Thyroid gland (tissue), 4 donors: ENCODE data around the gene DNAJB14. TPM values are rescaled to one million over a fixed set of nuclear protein-coding genes. Genes with fewer than 3 reads are reported as not detected.
"Not testable (repeated sequence)": the region's sequence is repeated elsewhere in the genome, so short reads cannot be mapped to it uniquely, and the experiment has no call there.

ENCODE experiments used
- DNase-seq, 2 donors: peaks; one replicate each; pipeline ENCODE4 v3.0.0-alpha.2; 2019
- H3K27ac ChIP-seq, 3 donors: fragments of 200-600 bp; sonication (generic); 1 replicate in 2 of 3; 2 replicates in 1 of 3; pipeline ENCODE4 v1.5.1; 2016 to 2019; ENCODE audit warnings: mild to moderate bottlenecking in 1 of 3, moderate library complexity in 1 of 3
- H3K27me3 ChIP-seq: fragments of 200-600 bp; sonication (generic); one replicate; pipeline ENCODE4 v1.5.1; 2019
- H3K36me3 ChIP-seq, 2 donors: fragments of 200-600 bp; sonication (generic); one replicate each; pipeline ENCODE4 v1.5.1; 2016 to 2019
- H3K4me1 ChIP-seq, 2 donors: fragments of 200-600 bp; sonication (generic); one replicate each; pipeline ENCODE4 v1.5.1; 2017 to 2019
- H3K4me3 ChIP-seq, 3 donors: fragments of 200-600 bp; sonication (generic); replicated peaks in 1 of 3; 1 replicate in 2 of 3; 2 replicates in 1 of 3; pipeline ENCODE4 v1.5.1; 2016; ENCODE audit warnings: mild to moderate bottlenecking in 1 of 3
- H3K9me3 ChIP-seq: fragments of 200-600 bp; sonication (generic); one replicate; pipeline ENCODE4 v1.5.1; 2017
- POLR2A ChIP-seq, 2 donors: fragments of 450-650 bp; IDR thresholded peaks; one replicate each; pipeline ENCODE4 v1.6.1; 2017; ENCODE audit warnings: antibody characterized with exemption in 2 of 2, mild to moderate bottlenecking in 2 of 2, moderate library complexity in 1 of 2
- WGBS, 2 donors: methylation state at CpG; one replicate each; pipeline ENCODE4 v1.1.5; 2017; 5-methylcytosine and 5-hydroxymethylcytosine counted together
- intact Hi-C: fragments of 100-400 bp; cut with DNase I; formaldehyde crosslinking; loops from one replicate; pipeline ENCODE4 v1.15.1; 2023
- total RNA-seq, 4 donors: library from RNA; depleted of rRNA; stranded (reverse); fragments of >200 nt; gene quantifications; one replicate each; pipeline ENCODE4 v1.2.3, GENCODE V29; 2016
- TF ChIP-seq, protein P1 (sequence below), 6 experiments: fragments of 200-600 bp in 3 of 6; fragments of 450-650 bp in 3 of 6; sonication (generic) in 3 of 6; IDR thresholded peaks; one replicate each; pipeline ENCODE4 v1.5.1; 2016 to 2019; ENCODE audit warnings: antibody characterized with exemption in 6 of 6, mild to moderate bottlenecking in 2 of 6, inconsistent platforms in 1 of 6, moderate library complexity in 1 of 6

Gene DNAJB14
- total RNA-seq, 4 donors from 2014 or later = 48.1 to 84.4 (median 72.3) TPM

DNA sequence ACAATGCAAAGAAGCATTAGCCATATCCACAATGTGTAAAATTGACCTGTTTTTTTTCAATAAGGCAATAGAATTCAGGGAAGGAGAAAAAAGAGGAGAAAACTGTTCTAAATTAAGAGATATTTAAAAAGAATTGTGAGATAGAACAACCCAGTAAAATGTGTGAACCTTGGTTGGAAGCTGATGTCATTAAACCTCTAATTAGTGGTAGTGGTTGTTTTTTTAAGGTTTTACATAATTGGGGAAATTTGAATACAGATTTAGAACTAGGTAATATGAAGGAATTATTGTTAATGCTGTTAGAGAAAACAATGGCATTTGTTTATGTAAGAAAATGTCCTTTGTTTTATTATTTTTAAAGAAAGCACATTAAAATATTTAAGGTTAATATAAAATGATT, 18.8 kb upstream of the DNAJB14 start:
- intact Hi-C loops = no loop called here
- no peak for DNase-seq

DNA sequence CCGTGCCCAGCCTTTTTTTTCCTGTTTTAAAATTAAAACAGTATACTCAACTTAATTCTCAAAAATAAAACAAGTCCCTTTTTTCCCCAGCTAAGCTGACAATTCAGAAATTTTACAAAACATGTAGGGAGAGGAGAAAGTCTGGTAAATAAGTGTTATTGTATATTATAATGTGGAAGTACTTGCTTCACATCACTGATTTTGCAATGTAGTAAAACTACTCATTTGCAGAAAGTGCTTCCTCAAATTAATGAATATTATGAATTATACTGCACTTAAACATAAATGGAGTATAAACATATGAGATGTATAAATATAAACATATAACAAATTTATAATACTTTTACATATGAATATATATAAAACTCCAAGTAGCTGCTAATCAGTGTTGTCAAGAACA, 15.3 kb upstream of the DNAJB14 start:
- Histone ChIP-seq H3K4me1 (no peaks in the 10 kb centered on the region), H3K4me3 (no peak overlapping the region), H3K27ac (no peak overlapping the region), H3K27me3 (no peaks in the 10 kb centered on the region), H3K36me3 (no peaks in the 10 kb centered on the region), H3K9me3 (no peaks in the 10 kb centered on the region)
- no peak for DNase-seq
- WGBS, 2 donors = 95 to 100% methylated on average over 1 of the region's 1 CpG
- TF ChIP-seq POLR2A (IDR thresholded peaks at IDR 0.05) = no peak
- TF ChIP-seq, protein P1, sequence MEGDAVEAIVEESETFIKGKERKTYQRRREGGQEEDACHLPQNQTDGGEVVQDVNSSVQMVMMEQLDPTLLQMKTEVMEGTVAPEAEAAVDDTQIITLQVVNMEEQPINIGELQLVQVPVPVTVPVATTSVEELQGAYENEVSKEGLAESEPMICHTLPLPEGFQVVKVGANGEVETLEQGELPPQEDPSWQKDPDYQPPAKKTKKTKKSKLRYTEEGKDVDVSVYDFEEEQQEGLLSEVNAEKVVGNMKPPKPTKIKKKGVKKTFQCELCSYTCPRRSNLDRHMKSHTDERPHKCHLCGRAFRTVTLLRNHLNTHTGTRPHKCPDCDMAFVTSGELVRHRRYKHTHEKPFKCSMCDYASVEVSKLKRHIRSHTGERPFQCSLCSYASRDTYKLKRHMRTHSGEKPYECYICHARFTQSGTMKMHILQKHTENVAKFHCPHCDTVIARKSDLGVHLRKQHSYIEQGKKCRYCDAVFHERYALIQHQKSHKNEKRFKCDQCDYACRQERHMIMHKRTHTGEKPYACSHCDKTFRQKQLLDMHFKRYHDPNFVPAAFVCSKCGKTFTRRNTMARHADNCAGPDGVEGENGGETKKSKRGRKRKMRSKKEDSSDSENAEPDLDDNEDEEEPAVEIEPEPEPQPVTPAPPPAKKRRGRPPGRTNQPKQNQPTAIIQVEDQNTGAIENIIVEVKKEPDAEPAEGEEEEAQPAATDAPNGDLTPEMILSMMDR (IDR thresholded peaks at IDR 0.05) = no peak
- intact Hi-C loops = no loop called here

More for the DNA sequence above, 18.8 kb upstream of the DNAJB14 start:
- no peaks in the 10 kb centered on the region for H3K27me3 ChIP-seq
- H3K9me3 ChIP-seq = no peaks in the 10 kb centered on the region
- TF ChIP-seq POLR2A (IDR thresholded peaks at IDR 0.05) = no peak
- TF ChIP-seq, protein P1 (IDR thresholded peaks at IDR 0.05) = no peak
- H3K27ac ChIP-seq = no peak overlapping the region
- no peaks in the 10 kb centered on the region for H3K4me1 ChIP-seq
- H3K36me3 ChIP-seq = no peaks in the 10 kb centered on the region
- H3K4me3 ChIP-seq = no peak overlapping the region

DNA sequence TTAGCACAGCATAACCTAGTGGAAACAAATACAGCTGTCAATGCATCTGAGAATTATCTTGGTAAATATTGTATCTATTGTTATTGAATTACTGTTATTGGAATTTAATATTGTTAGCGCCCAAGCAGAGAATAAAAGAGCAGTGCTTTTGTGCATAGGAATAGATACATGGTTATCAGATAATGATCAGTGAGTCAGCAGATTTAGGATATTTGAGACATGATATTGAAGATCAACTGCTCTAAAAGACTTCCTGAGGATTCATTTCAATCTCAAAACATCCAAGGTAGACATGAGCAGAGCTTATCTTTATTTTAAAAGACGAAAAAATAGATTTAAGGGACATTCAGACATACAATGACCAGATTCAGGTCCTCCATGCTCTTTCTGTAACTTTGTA, 14.2 kb upstream of the DNAJB14 start:
- intact Hi-C loops = no loop called here
- TF ChIP-seq, protein P1 (IDR thresholded peaks at IDR 0.05) = no peak
- no peak for TF ChIP-seq POLR2A (IDR thresholded peaks at IDR 0.05)
- no peak overlapping the region for H3K27ac ChIP-seq
- H3K36me3 ChIP-seq = no peaks in the 10 kb centered on the region
- H3K27me3 ChIP-seq = no peaks in the 10 kb centered on the region
- no peak overlapping the region for H3K4me3 ChIP-seq
- 82 to 87% methylated on average over 2 of the region's 2 CpGs for WGBS, 2 donors
- H3K9me3 ChIP-seq = no peaks in the 10 kb centered on the region
- H3K4me1 ChIP-seq = no peaks in the 10 kb centered on the region
- DNase-seq = no peak

DNA sequence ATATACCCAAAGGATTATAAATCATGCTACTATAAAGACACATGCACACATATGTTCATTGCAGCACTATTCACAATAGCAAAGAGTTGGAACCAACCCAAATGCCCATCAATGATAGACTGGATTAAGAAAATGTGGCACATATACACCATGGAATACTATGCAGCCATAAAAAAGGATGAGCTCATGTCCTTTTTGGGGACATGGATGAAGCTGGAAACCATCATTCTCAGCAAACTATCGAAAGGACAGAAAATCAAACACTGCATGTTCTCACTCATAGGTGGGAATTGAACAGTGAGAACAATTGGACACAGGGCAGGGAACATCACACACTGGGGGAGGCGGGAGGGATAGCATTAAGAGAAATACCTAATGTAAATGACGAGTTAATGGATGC, 11.8 kb upstream of the DNAJB14 start:
- 91 to 95% methylated on average over 3 of the region's 3 CpGs for WGBS, 2 donors
- H3K27me3 ChIP-seq, H3K36me3 ChIP-seq, H3K27ac ChIP-seq, H3K4me3 ChIP-seq, H3K9me3 ChIP-seq, intact Hi-C loops, DNase-seq, H3K4me1 ChIP-seq: not testable (repeated sequence)

DNA sequence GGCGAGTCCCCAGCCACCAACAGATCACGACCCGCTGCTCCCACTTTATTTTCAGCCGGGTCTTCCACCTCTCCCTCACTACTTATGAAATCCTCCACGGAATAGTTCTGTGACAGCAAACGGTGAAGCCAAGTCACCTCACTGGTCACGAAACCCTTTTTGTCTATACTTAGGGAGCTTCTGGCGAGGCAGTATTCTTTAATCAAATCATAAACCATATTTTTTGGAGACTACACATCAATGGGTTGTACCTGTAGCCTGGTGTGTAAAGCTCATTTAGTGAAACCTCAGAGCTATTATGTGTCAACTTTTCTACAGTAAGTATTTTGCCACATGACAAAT, 4.5 kb upstream of the DNAJB14 start:
- Histone ChIP-seq H3K9me3 (no peaks in the 10 kb centered on the region), H3K27me3 (no peaks in the 10 kb centered on the region), H3K36me3 (no peaks in the 10 kb centered on the region), H3K27ac (peak overlapping the region; percentile 50 to 86 (median 70)), H3K4me3 (peak overlapping the region; percentile 30 to 95 (median 46)), H3K4me1 (peaks cover 4 to 18% of the 10 kb centered on the region in 2 donors)
- intact Hi-C loops = no loop called here
- 2 to 4% methylated on average over 8 of the region's 8 CpGs for WGBS, 2 donors
- no peak for DNase-seq
- TF ChIP-seq, protein P1 (IDR thresholded peaks at IDR 0.05) = no peak
